HG03097 (cell line): ENCODE results near the gene CDH5.
"Not testable (repeated sequence)": the region's sequence is repeated elsewhere in the genome, so short reads cannot be mapped to it uniquely, and the experiment has no call there.

Experiments
- ATAC-seq: cut with Tn5 transposase; IDR thresholded peaks from one replicate; pipeline ENCODE4 v1.9.1; 2021; ENCODE audit not compliant: unreplicated experiment, low FRiP score

The CDH5 gene

GRCh38 chr16:66366433-66367299 is at the start of gene CDH5:
CDH5 (plus strand) TSS chr16:66366691; CDS start chr16:66379338, 12,647 bp downstream.
- ATAC-seq: no peak

GRCh38 chr16:66318505-66318904 is 48.0 kb upstream of the CDH5 start:
- ATAC-seq: no peak

GRCh38 chr16:66320774-66321173 is 45.7 kb upstream of the CDH5 start:
- no peak for ATAC-seq

GRCh38 chr16:66322174-66322573 is 44.3 kb upstream of the CDH5 start:
- no peak for ATAC-seq

- no peak for ATAC-seq
Measured at GRCh38 chr16:66324815-66325515, 41.5 kb upstream of the CDH5 start.

- no peak for ATAC-seq
Measured at GRCh38 chr16:66325717-66326376, 40.6 kb upstream of the CDH5 start.

- no peak for ATAC-seq
Measured at GRCh38 chr16:66326991-66327513, 39.4 kb upstream of the CDH5 start.

GRCh38 chr16:66328282-66328681 is 38.2 kb upstream of the CDH5 start:
- no peak for ATAC-seq

- ATAC-seq: not testable (repeated sequence)
Measured at GRCh38 chr16:66331464-66331863, 35.0 kb upstream of the CDH5 start.

GRCh38 chr16:66332634-66333610 is 33.6 kb upstream of the CDH5 start:
- ATAC-seq: no peak

- no peak for ATAC-seq
Measured at GRCh38 chr16:66334853-66335574, 31.5 kb upstream of the CDH5 start.

- ATAC-seq: no peak
Measured at GRCh38 chr16:66335704-66336329, 30.7 kb upstream of the CDH5 start.

- no peak for ATAC-seq
Measured at GRCh38 chr16:66337463-66338188, 28.9 kb upstream of the CDH5 start.

- no peak for ATAC-seq
Measured at GRCh38 chr16:66342294-66342900, 24.1 kb upstream of the CDH5 start.

GRCh38 chr16:66344533-66345145 is 21.9 kb upstream of the CDH5 start:
- no peak for ATAC-seq

GRCh38 chr16:66346221-66346620 is 20.3 kb upstream of the CDH5 start:
- no peak for ATAC-seq

- no peak for ATAC-seq
Measured at GRCh38 chr16:66352304-66352703, 14.2 kb upstream of the CDH5 start.
